ENCODE measurements around the gene LRRC8D. TPM values are rescaled to one million over a fixed set of nuclear protein-coding genes. Genes with fewer than 3 reads are reported as not detected.
A peak's percentile ranks its signal among the peaks of the same experiment; 100 is the strongest.

Gene LRRC8D
- total and polyA plus RNA-seq, 9 of the 15 experiments (the other 6 are each of a cell fraction or from before 2014, with no cell fraction given): 3.4 to 53.9 (median 15.9) TPM

DNA sequence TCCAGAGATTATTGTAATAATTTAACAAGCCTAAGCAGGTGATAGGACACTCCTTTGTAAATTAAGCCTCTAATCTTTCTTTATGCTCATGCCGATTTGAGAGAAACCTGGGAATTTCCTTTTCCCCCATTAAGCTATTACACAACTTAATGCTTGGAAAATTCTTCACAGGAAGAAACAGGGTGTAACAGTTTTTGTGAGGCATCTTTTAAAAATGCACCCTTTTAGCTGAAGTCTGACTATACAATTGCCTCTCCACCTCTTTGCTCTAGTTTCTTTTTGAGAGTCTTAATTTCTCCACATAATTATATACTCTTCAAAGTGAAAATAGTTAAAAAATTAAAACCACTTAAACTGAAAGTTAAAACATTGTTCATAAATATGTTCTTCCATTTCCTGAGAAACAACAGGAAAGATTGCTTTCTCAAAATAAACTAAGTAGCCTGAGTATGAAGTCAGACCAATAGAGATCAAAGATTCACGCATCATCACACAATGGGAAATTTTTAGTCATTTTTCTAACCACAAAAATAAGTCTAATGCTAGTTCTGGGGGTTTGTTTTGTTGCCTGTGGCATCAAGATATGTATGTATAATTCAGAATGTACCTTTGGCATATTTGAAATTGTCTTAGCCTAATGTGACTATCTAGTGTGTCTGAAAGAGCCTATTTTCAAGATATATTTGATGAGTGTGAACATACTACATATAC is 34.7 kb downstream of the LRRC8D start:
- Histone ChIP-seq H3K4me1 (replicated peaks in 1 of 2; ENCODE audit: control insufficient read depth in 2 of 2, insufficient read depth in 2 of 2, low read length in 2 of 2) (no peaks in the 10 kb centered on the region; a peak in 1 of 5 replicates), H3K27me3 (ENCODE audit: control insufficient read depth in 2 of 2, insufficient read depth in 2 of 2, low read length in 2 of 2) (no peaks in the 10 kb centered on the region), H3K27ac (ENCODE audit: extremely low read depth, low read depth, low read length) (no peak overlapping the region), H3K79me2 (ENCODE audit: control insufficient read depth, insufficient read depth, low read length) (no peaks in the 10 kb centered on the region; the same call in 2 of the 3 replicates), H2AFZ (ENCODE audit: low read depth, low read length) (no peak overlapping the region), H3K4me3 (no peak overlapping the region), H3K36me3 (ENCODE audit: control insufficient read depth, insufficient read depth, low read length) (peaks cover 44% of the 10 kb centered on the region), H3K9ac (ENCODE audit: insufficient read depth in 1 of 2, low read depth in 2 of 2, low read length in 2 of 2) (no peak overlapping the region), H3K9me1 (ENCODE audit: control insufficient read depth, insufficient read depth, low read length) (no peaks in the 10 kb centered on the region), H3K4me2 (ENCODE audit: insufficient read depth, low read length) (no peak overlapping the region), H3K9me3 (replicated peaks; ENCODE audit: control insufficient read depth, insufficient read depth, low read depth, low read length) (no peaks in the 10 kb centered on the region), H4K20me1 (replicated peaks; ENCODE audit: control insufficient read depth, insufficient read depth, low read length) (no peaks in the 10 kb centered on the region)
- ATAC-seq (no peak), DNase-seq (ENCODE audit: extremely low read depth in 1 of 4, low spot score in 3 of 4) (no peak), FAIRE-seq (peak; percentile 6)
- POLR2A ChIA-PET: interaction anchor here (0.9 to 1.5 kb wide), 3 partner anchors 14 to 24 kb away, joined by 3 to 4 read pairs (median 3); no protein-coding TSS in a partner anchor
- TF ChIP-seq SETDB1 (IDR thresholded peaks at IDR 0.05; ENCODE audit: low read length) (no peak), EP400 (IDR thresholded peaks at IDR 0.05) (no peak), HMG20B (CRISPR knock-in tag; IDR thresholded peaks at IDR 0.05) (no peak), HDGF (IDR thresholded peaks at IDR 0.05) (no peak), ZNF644 (tag; IDR thresholded peaks at IDR 0.05; ENCODE audit: low read depth) (no peak), ZNF668 (CRISPR knock-in tag; IDR thresholded peaks at IDR 0.05) (no peak), CTBP1 (IDR thresholded peaks at IDR 0.05; ENCODE audit: borderline replicate concordance) (no peak), E2F3 (CRISPR knock-in tag; IDR thresholded peaks at IDR 0.05) (no peak), PTRF (tag; IDR thresholded peaks at IDR 0.05) (no peak), HDAC8 (tag; IDR thresholded peaks at IDR 0.05) (no peak), XRCC4 (IDR thresholded peaks at IDR 0.05; ENCODE audit: extremely low read depth, insufficient read depth, insufficient read length) (no peak), FOXK1 (CRISPR knock-in tag; IDR thresholded peaks at IDR 0.05; ENCODE audit: borderline replicate concordance) (no peak), TFAM (CRISPR knock-in tag; conservative IDR thresholded peaks at IDR 0.05) (no peak), NFE2 (IDR thresholded peaks at IDR 0.05; ENCODE audit: low read depth) (no peak), ZNF146 (CRISPR knock-in tag; IDR thresholded peaks at IDR 0.05; ENCODE audit: unreplicated experiment) (no peak)
- TF ChIP-seq, protein P1, sequence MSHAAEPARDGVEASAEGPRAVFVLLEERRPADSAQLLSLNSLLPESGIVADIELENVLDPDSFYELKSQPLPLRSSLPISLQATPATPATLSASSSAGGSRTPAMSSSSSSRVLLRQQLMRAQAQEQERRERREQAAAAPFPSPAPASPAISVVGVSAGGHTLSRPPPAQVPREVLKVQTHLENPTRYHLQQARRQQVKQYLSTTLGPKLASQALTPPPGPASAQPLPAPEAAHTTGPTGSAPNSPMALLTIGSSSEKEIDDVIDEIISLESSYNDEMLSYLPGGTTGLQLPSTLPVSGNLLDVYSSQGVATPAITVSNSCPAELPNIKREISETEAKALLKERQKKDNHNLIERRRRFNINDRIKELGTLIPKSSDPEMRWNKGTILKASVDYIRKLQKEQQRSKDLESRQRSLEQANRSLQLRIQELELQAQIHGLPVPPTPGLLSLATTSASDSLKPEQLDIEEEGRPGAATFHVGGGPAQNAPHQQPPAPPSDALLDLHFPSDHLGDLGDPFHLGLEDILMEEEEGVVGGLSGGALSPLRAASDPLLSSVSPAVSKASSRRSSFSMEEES (CRISPR knock-in tag; IDR thresholded peaks at IDR 0.05): no peak
- in situ Hi-C loops (cut with MboI) (no loop called here), intact Hi-C loops (cut with micrococcal nuclease) (no loop called here)
- CTCF ChIA-PET (ENCODE audit: low intra/inter-chr PET ratio): no interaction called here
- BruUV-seq (replicated peaks): no TSS peak
- WGBS (ENCODE audit: insufficient coverage, low coverage, missing lambda C conversion rate): 82% methylated on average over 2 of the region's 2 CpGs
